GM20431 (cell line): Measurements from ENCODE around the gene CIB4.

Experiments used
- in situ Hi-C: fragments of 300-500 bp; cut with MseI, MboI; formaldehyde crosslinking; loops from one replicate; pipeline ENCODE4 v1.15.0; 2020; ENCODE audit warnings: low sequenced_read_pairs; ENCODE audit not compliant: unreplicated experiment

The CIB4 gene

GRCh38 chr2:26537826-26538475, 103.2 kb downstream of the CIB4 start:
- in situ Hi-C loops, result no loop called here

GRCh38 chr2:26537069-26537825, 103.9 kb downstream of the CIB4 start:
- in situ Hi-C loops, result no loop called here

- in situ Hi-C loops, result no loop called here
Measured at GRCh38 chr2:26536371-26537068, 104.6 kb downstream of the CIB4 start.

- in situ Hi-C loops, result no loop called here
Measured at GRCh38 chr2:26535663-26536275, 105.4 kb downstream of the CIB4 start.

- in situ Hi-C loops, result no loop called here
Measured at GRCh38 chr2:26534865-26535662, 106.1 kb downstream of the CIB4 start.

GRCh38 chr2:26534098-26534864, 106.9 kb downstream of the CIB4 start:
- in situ Hi-C loops, result no loop called here

GRCh38 chr2:26533661-26534060, 107.5 kb downstream of the CIB4 start:
- in situ Hi-C loops, result no loop called here

- in situ Hi-C loops, result no loop called here
Measured at GRCh38 chr2:26532301-26533250, 108.6 kb downstream of the CIB4 start.
